Glomerular visceral epithelial cell (primary cell): ENCODE measurements around the gene ANTXR2.
"Not testable (repeated sequence)": the region's sequence is repeated elsewhere in the genome, so short reads cannot be mapped to it uniquely, and the experiment has no call there.

Experiments
- DNase-seq: peaks from one replicate; pipeline ENCODE4 v3.0.0-alpha.2; 2016; ENCODE audit errors: extremely low spot score

Gene ANTXR2

GRCh38 chr4:80072744-80073472 lies at the start of gene ANTXR2:
ANTXR2 (minus strand) TSS chr4:80073229; CDS start chr4:80072560, 669 bp downstream.
- DNase-seq: peak; percentile 92

DNA sequence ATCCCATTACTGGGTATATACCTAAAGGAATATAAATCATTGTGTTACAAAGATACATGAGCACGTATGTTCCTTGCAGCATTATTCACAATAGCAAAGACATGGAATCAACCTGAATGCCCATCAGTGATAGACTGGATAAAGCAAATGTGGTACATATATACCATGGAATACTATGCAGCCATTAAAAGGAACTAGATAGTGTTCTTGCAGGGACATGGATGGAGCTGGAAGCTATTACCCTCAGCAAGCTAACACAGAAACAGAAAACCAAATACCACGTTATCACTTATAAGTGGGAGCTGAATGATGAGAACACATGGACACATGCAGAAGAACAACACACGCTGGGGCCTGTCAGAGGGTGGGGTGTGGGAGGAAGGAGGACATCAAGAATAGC lies 48.8 kb upstream of the ANTXR2 start:
- not testable (repeated sequence) for DNase-seq

DNA sequence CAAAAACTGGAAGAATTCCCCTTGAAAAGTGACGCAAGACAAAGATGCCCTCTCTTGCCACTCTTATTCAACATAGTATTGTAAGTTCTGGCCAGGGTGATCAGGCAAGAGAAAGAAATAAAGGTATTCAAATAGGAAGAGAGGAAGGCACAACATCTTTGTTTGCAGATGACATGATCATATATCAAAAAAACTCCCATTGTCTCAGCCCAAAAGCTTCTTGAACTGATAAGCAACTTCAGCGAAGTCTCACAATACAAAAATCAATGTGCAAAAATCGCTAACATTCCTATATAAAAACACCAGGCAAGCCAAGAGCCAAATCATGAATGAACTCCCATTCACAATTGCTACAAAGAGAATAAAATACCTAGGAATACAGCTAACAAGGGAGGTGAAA lies 46.6 kb upstream of the ANTXR2 start:
- DNase-seq: not testable (repeated sequence)

DNA sequence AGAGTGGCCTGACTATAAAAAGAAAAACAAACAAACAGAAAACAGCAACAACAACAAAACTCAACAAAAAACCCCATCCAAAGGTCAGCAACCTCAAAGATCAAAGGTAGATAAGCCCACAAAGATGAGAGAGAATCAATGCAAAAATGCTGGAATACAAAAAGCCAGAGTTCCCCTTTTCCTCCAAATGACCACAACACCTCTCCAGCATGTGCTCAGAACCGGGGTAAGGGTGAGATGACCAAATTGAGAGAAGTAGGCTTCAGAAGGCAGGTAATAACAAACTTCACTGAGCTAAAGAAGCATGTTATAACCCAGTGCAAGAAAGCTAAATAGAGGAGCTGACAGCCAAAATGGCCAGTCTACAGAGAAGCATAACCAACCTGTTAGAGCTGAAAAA lies 43.5 kb upstream of the ANTXR2 start:
- DNase-seq: no peak

DNA sequence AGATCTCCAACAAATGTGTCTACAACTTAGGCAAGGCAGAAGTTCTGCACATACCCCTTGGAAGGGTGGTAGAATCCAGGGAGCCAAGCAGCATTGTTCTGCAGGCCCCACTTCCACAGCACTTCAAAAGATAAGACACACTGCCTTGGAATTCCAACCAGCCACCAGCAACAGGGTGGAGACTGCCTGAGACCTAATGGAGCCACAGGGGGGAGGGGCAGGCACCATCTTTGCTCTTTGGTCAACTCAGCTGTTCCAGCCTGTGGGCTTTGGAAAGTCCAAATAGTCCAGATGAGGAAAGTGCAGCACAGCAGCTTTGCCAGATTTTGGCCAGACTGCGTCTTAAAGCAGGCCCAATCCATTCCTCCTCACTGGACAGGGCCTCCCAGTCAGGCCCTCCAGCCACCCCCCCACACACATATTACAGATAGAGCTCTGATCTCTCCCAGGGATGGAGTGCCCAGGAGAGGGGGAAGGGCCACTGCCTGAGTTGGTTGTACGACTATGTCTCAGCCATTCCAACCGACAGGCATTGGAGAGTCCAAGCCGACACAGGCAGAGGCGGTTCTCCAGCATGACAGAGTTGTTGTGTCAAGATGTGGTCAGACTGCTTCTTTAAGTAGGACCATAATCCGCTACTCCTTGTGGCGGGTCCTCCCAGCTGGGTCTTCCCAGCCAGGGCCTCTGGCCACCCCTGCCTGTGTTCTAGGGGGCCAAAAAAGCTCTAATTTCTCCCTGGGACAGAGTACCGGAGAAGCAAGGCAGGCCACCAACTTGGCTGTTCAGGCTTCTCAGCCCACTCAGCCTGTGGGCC lies 42.5 kb upstream of the ANTXR2 start:
- no peak for DNase-seq

- no peak for DNase-seq
Observed at GRCh38 chr4:80114732-80115265, 41.8 kb upstream of the ANTXR2 start.

DNA sequence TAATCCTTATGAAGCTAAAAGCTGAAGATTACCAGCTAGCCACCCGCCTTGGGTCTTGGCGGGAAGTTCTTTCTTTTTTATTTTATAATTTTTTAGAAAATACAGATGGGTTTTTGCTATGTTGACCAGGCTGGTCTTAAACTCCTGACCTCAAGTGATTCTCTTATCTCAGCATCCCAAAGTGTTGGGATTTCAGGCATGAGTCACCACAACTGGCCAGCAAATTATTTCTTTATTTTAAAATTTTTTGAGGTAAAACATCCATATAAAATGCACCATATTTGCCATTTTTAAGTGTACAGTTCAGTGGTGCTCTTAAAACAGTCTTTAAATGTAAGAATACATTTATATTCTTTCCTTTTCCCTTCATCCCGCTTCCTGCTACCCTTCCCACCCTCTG lies 40.6 kb upstream of the ANTXR2 start:
- no peak for DNase-seq

GRCh38 chr4:80112236-80112635 lies 39.2 kb upstream of the ANTXR2 start:
- DNase-seq: no peak

DNA sequence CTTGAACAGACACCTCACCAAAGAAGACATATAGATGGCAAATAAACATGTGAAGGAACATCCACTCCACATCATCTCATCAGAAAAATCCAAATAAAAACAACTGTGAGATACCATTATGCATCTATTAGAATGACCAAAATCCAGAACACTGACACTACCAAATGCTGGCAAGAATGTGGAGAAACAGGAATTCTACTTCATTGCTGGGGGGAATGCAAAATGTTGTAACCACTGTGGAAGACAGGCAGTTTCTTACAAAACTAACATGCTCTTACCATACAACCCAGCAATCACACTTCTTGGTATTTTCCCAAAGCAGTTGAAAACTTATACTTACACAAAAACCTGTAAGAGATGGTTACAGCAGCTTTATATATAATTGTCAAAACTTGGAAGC lies 38.2 kb upstream of the ANTXR2 start:
- no peak for DNase-seq

DNA sequence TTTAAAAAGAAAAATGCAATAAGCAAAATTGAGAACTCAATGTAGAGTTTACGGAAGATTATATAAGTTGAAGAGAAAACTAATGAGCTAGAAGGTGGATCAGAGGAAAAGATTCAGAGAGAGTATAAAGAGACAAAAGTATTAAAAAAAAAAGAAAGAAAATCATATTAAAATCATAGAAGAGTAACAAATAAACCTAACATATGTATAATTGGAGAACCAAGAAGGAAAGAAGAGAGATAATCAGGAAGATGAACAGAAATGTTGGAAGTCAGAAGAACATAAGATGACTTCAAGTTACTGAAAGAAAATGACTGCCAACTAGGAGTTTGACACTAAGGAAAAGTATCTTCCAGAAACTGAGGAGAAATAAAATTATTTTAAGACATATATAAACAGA lies 34.3 kb upstream of the ANTXR2 start:
- DNase-seq: no peak

GRCh38 chr4:80104927-80105326 lies 31.9 kb upstream of the ANTXR2 start:
- no peak for DNase-seq

GRCh38 chr4:80103629-80104028 lies 30.6 kb upstream of the ANTXR2 start:
- no peak for DNase-seq

GRCh38 chr4:80101792-80102116 lies 28.7 kb upstream of the ANTXR2 start:
- DNase-seq: no peak

GRCh38 chr4:80101071-80101791 lies 28.2 kb upstream of the ANTXR2 start:
- DNase-seq: no peak

DNA sequence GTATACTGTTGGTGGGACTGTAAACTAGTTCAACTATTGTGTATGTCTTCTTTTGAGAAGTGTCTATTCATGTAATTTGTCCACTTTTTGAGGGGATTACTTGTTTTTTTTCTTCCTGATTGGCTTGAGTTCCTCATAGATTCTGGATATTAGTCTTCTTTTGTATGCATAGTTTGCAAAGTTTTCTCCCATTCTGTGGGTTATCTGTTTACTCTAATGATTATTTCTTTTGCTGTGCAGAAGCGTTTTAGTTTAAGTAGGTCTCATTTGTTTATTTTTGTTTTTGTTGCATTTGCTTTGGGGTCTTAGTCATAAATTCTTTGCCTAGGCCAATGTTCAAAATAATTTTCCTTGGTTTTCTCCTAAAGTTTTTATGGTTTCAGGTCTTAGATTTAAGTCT lies 26.6 kb upstream of the ANTXR2 start:
- DNase-seq: no peak

DNA sequence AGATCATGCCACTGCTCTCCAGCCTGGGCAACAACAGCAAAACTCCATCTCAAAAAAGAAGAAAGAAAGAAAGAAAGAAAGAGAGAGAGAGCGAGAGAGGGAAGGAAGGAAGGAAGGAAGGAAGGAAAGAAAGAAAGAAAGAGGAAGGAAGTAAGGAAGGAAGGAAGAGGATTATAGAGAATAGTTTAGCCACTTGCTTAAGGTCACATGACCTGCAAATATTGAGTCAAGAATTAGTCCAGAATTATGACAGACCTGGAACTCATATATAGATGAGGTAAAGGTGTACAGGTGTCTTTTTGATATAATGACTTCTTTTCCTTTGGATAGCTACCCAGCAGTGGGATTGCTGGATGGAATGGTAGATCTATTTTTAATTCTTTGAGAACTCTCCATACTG lies 25.6 kb upstream of the ANTXR2 start:
- DNase-seq: no peak

DNA sequence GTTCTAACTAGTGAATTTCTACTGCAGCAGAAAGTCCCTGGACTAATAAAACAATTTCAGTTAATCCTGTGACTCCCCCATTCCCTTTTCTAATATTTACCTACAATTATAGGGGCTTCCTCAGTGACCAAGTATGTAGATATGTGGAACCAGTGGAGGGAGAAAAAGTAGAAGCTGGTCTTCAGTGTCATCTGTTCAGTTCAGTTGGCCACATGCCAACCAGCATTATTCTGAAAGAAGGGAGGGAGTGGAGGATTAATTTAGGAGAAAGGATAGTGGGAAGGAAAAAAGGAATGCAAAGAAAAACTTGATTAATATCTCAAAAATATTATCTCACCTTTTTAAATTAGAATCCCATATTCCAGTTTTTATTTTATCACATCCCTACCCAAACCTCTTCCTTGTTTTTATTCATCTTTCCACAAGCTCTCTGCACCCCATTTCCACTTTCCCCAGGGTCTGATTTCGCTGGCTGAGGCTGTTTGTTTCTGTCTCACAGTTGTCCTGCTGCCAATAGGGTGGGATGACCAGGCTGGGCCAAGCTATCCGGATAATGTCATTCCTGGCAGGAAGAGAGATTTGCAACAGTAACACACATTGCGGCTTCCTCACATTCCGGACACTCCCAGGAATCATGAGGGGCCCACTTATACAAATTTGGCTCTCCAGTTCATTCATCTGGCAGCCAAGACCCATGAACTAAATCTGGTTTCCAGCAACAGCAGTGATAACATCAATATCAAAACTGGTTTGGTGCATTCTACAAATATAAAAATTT lies 24.6 kb upstream of the ANTXR2 start:
- peak; percentile 5 for DNase-seq

DNA sequence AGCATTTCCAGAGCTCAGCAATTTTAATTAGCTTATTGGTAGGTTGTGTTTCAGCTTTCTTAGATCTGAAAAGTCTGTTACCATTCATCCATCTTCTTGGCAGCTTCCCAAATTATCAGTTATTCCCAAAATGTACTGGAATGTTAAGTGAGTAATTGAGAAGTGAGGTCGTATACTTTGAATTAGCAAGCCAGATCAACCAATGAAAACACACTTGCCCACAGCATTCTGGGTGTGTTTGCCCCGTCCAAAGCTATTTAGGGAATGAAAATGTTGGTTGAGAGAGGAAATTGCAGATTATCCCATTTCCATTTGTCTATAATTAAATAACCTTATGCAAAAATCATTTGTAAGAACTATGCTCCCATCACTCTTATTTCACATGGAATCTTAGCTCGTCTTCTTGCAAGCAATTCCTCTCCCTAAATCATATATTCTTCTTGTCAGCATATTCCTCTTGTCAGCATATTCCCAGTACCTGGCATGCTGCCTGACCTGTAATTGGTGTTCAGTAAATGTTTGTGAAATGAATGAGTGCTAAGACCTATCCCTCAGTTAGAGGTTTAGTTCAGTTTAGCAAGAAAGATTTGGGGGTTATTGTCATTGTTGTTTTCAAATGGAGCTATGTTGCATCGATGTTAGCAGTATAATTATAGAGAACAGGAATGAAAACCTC lies 23.3 kb upstream of the ANTXR2 start:
- DNase-seq: no peak

DNA sequence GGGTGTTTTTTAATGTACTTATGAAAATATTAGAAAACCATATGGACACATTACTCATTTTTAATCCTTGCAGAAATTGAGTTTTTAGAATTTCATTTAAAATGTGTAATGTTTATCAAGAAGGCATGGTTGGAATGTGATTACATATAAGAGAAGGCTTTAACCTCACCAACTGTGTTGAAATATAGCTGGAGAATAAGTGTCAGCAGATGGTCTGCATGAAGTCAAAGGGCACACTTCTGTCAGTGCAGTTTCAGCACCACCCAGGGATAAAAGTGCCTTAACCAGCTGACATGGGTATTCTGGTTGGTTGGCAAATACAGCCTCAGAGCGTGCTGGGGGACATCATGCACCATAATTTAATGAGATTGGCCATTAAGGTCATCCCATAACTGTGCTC lies 21.2 kb upstream of the ANTXR2 start:
- no peak for DNase-seq

DNA sequence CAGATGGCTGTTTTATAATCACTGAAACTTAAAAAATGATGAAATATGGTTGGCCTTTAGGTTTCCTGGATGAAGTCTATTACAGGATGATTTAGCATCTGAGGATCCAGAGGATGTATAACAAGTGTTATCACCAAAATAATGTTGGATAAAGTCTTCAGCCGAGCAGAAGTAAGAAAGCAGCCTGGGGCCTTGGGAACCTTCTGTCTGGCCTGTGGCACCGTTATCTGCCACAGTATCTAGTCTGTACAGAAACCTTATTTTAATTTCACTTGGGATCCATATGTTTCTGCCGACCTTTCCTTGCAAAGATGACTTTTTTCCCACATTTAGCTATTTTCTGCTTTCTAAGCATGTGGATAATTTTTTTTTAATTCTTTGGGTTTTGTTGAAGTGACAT lies 20.5 kb upstream of the ANTXR2 start:
- DNase-seq: no peak

GRCh38 chr4:80092847-80093246 lies 19.8 kb upstream of the ANTXR2 start:
- no peak for DNase-seq
